ENCODE measurements around the gene C22orf15. TPM values are rescaled to one million over a fixed set of nuclear protein-coding genes. Genes with fewer than 3 reads are reported as not detected.

C22orf15 gene
- total RNA-seq, 2 experiments from 2014 or later: 0.49 to 0.84 TPM

DNA sequence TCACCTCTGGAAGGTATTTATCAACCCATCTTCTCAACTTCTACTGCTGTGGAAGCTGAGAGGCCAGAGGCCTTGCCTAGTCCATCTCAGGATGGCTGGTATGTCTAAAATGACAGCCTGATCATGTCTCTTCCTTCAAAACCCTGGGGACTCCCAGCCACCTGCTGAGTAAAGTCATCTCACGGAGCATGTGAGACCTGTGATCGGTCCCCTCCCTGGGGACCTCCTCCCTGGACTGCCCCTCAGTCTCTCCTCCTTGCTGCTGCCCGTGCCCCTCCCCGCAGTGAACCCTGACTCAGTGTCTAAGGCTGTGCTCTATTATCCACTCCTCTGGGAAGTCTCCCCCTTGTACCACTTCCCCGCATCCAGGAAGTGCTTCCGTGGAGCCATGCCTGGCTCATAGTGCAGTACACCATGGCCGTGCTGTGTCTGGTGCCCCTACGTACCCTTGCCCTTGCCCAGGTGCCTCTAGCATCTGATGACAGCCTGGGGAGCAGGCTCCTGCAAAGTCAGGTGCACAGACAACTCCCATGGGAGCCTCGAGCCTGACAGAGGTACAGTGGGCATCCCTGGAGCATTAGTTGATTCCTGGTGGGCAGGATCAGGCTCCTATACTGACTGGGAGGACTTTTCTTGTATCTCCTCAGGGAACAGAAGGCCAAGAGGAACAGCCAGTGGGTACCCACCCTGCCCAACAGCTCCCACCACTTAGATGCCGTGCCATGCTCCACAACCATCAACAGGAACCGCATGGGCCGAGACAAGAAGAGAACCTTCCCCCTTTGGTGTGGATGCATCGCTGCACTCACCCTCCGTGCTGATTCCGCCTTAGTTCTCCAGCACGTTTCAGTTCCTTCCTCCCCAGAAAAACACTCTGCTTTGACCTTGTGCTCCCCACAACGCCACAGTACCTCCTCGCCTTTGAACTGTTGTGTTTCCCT lies 37.8 kb downstream of the C22orf15 start:
- H3K27ac ChIP-seq (ENCODE audit: low read depth in 1 of 2, low read length in 2 of 2): no peak overlapping the region
- POLR2A ChIA-PET: no interaction called here

DNA sequence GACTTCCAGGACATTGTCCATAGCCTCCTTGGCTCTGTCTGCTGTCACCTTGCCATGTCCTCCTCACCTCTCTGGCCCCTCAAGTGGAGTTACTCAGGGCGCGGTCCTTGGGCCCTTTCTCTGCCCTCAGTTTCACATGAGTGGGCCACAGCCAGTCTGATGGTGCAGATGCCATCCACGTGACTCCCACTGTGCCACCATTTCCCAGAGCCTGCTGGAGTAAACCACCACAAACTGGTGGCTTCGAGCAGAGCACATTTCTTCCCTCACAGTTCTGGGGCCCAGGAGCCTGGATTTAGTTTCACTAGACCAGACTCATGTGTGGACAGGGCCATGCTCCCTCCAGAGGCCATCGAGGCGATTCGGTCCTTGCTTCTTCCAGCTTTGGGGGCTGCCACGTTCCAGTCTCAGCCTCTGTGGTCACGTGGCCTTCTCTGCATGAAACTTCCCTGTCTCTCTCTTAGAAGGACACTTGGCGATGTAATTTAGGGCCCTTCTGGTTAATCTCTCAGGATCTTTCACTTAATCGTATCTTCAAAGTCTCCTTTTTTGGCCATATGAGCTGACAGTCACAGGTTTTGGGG lies 38.5 kb downstream of the C22orf15 start:
- Histone ChIP-seq H3K9me3 (ENCODE audit: control insufficient read depth in 1 of 2, insufficient read depth in 1 of 2, low read length in 2 of 2) (no peaks in the 10 kb centered on the region), H3K4me3 (ENCODE audit: low read length) (no peak overlapping the region), H3K27ac (ENCODE audit: low read depth in 1 of 2, low read length in 2 of 2) (no peak overlapping the region), H3K27me3 (ENCODE audit: control insufficient read depth in 1 of 2, insufficient read depth in 2 of 2, low read length in 2 of 2) (no peaks in the 10 kb centered on the region), H3K4me1 (ENCODE audit: insufficient read depth, low read length) (no peaks in the 10 kb centered on the region), H3K36me3 (ENCODE audit: insufficient read depth, low read length) (peaks cover 73% of the 10 kb centered on the region)
- ChIA-PET POLR2A (interaction anchor here (1.1 to 1.2 kb wide), 2 partner anchors 10 to 26 kb away, joined by 3 read pairs; no protein-coding TSS in a partner anchor), CTCF (no interaction called here)
- no peak for ATAC-seq (ENCODE audit: poor library complexity)
- H3K36me3 Mint-ChIP-seq (ENCODE audit: low read depth): peaks cover 85% of the 10 kb centered on the region
- H3K4me3 Mint-ChIP-seq: no peak overlapping the region
- no peak overlapping the region for H3K27ac Mint-ChIP-seq
- TF ChIP-seq, protein P1, sequence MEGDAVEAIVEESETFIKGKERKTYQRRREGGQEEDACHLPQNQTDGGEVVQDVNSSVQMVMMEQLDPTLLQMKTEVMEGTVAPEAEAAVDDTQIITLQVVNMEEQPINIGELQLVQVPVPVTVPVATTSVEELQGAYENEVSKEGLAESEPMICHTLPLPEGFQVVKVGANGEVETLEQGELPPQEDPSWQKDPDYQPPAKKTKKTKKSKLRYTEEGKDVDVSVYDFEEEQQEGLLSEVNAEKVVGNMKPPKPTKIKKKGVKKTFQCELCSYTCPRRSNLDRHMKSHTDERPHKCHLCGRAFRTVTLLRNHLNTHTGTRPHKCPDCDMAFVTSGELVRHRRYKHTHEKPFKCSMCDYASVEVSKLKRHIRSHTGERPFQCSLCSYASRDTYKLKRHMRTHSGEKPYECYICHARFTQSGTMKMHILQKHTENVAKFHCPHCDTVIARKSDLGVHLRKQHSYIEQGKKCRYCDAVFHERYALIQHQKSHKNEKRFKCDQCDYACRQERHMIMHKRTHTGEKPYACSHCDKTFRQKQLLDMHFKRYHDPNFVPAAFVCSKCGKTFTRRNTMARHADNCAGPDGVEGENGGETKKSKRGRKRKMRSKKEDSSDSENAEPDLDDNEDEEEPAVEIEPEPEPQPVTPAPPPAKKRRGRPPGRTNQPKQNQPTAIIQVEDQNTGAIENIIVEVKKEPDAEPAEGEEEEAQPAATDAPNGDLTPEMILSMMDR (IDR thresholded peaks at IDR 0.05): no peak
- no peaks in the 10 kb centered on the region for H3K4me1 Mint-ChIP-seq (ENCODE audit: low read depth)
- intact Hi-C loops (cut with DNase I, micrococcal nuclease): no loop called here
- no peaks in the 10 kb centered on the region for H3K27me3 Mint-ChIP-seq
- no peak for DNase-seq
- no peaks in the 10 kb centered on the region for H3K9me3 Mint-ChIP-seq

More for the DNA sequence above, 37.8 kb downstream of the C22orf15 start:
- Histone ChIP-seq H3K9me3 (ENCODE audit: control insufficient read depth in 1 of 2, insufficient read depth in 1 of 2, low read length in 2 of 2) (no peaks in the 10 kb centered on the region), H3K4me3 (ENCODE audit: low read length) (no peak overlapping the region), H3K4me1 (ENCODE audit: insufficient read depth, low read length) (no peaks in the 10 kb centered on the region), H3K27me3 (ENCODE audit: control insufficient read depth in 1 of 2, insufficient read depth in 2 of 2, low read length in 2 of 2) (no peaks in the 10 kb centered on the region), H3K36me3 (ENCODE audit: insufficient read depth, low read length) (peaks cover 70% of the 10 kb centered on the region)
- TF ChIP-seq, protein P1 (IDR thresholded peaks at IDR 0.05): no peak
- ATAC-seq (ENCODE audit: poor library complexity) (no peak), DNase-seq (peak in 1 of 14 experiments; percentile 5)
- intact Hi-C loops (cut with DNase I, micrococcal nuclease): no loop called here
- Mint-ChIP-seq H3K9me3 (no peaks in the 10 kb centered on the region), H3K27me3 (no peaks in the 10 kb centered on the region), H3K4me3 (no peak overlapping the region), H3K27ac (no peak overlapping the region), H3K36me3 (ENCODE audit: low read depth) (peaks cover 82% of the 10 kb centered on the region), H3K4me1 (ENCODE audit: low read depth) (no peaks in the 10 kb centered on the region)
- CTCF ChIA-PET: no interaction called here

DNA sequence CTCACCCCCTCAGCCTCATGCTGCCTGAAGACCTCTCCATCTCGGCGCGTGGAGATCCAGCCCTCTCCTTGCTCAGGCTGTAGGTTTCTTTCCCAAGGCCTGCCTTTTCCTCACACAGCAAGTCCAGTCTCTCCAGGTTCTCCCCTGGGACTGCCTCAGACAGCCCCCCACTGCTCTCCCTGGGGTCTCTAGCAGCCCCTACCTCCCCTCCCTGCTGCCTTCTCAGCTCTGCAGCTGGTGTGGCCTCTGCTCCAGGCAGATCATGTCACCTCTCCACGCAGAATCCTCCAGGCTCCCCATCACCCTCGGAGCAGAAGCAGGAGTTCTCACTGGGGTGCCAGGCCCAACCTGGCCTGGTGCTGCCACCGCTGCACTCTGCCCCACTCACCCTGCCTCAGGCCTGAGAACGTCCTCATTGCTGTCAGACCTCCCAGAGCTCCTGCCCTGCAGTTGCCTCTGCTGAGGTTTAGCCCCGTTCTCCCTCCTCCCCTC lies 39.1 kb downstream of the C22orf15 start:
- no peaks in the 10 kb centered on the region for H3K27me3 Mint-ChIP-seq
- H3K4me3 ChIP-seq (ENCODE audit: low read length): no peak overlapping the region
- no peak for ATAC-seq (ENCODE audit: poor library complexity)
- no peaks in the 10 kb centered on the region for H3K4me1 ChIP-seq (ENCODE audit: insufficient read depth, low read length)
- H3K36me3 ChIP-seq (ENCODE audit: insufficient read depth, low read length): peaks cover 71% of the 10 kb centered on the region
- H3K4me1 Mint-ChIP-seq (ENCODE audit: low read depth): no peaks in the 10 kb centered on the region
- no peak overlapping the region for H3K27ac ChIP-seq (ENCODE audit: low read depth in 1 of 2, low read length in 2 of 2)
- intact Hi-C loops (cut with DNase I, micrococcal nuclease): no loop called here
- H3K27me3 ChIP-seq (ENCODE audit: control insufficient read depth in 1 of 2, insufficient read depth in 2 of 2, low read length in 2 of 2): no peaks in the 10 kb centered on the region
- no peak overlapping the region for H3K27ac Mint-ChIP-seq
- DNase-seq: no peak
- CTCF ChIA-PET: no interaction called here
- POLR2A ChIA-PET: interaction anchor here (1.1 to 1.2 kb wide), 2 partner anchors 10 to 27 kb away, joined by 3 read pairs; no protein-coding TSS in a partner anchor
- no peaks in the 10 kb centered on the region for H3K9me3 Mint-ChIP-seq
- no peak overlapping the region for H3K4me3 Mint-ChIP-seq
- peaks cover 84% of the 10 kb centered on the region for H3K36me3 Mint-ChIP-seq (ENCODE audit: low read depth)
- no peaks in the 10 kb centered on the region for H3K9me3 ChIP-seq (ENCODE audit: control insufficient read depth in 1 of 2, insufficient read depth in 1 of 2, low read length in 2 of 2)
- TF ChIP-seq, protein P1 (IDR thresholded peaks at IDR 0.05): no peak
